Eye (tissue), 1 donor: Measurements from ENCODE around the gene GON4L.
A peak's percentile ranks its signal among the peaks of the same experiment; 100 is the strongest.
"Not testable (repeated sequence)": the region's sequence is repeated elsewhere in the genome, so short reads cannot be mapped to it uniquely, and the experiment has no call there.

ENCODE experiments used
- DNase-seq: peaks from one replicate; pipeline ENCODE4 v3.0.0-alpha.2; 2015

The GON4L gene

GRCh38 chr1:155827450-155827849, 29.6 kb downstream of the GON4L start:
- no peak for DNase-seq

- no peak for DNase-seq
These were observed 40.7 kb downstream of the GON4L start for GRCh38 chr1:155816351-155816750.

- no peak for DNase-seq
These were observed 43.3 kb downstream of the GON4L start for GRCh38 chr1:155813672-155814071.

DNA sequence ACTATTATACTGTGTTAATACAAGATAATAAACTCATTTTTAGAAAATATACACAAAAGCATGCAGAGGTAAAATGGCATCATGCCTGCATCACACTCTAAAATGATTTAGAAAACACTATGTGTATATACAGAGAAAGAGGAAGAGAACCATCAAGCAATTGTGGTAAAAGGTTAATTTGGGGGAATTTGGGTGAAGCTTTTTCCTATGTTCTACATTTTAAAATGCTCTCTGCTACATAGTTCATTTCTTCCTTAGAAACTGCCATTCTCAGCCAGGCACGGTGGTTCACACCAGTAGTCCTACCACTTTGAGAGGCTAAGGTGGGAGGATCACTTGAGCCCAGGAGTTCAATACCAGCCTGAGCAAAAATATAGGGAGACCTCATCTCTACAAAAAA, 44.1 kb downstream of the GON4L start:
- DNase-seq: no peak

DNA sequence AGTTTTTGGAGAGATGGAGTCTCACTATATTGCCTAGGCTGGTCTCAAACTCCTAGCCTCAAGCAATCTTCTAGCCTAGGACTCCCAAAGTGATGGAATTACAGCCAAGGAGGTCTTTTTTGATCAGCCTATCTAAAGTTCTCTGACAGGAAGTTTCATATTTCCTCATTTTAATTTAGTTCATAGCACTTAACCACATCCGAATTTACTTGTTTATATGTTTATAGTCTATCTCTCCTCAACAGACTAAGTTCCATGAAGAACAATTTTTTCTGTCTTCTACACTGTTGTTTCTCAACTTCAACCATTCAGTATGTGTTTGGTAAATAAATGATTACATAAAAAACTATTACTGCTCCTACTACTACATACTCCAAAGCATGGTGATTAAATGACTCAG, 47.9 kb downstream of the GON4L start:
- peak; percentile 11 for DNase-seq

DNA sequence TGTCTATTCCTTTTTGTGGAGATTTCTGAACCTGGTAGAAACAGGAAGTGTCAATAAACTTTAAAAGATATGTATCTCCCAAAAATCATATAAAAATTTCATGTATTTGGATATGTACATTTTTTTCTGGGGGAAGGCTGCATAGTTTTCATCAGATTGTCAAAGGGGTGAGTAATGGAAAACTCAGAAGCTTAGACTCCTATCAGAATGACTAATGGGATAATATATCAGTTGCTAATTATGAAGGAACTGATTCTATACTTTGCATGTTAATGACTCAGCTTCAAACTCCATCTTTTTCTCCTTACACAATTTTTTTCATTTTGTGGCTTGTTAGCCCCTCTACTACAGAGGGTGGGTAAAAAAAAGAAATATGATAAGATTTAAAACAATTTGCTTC, 55.9 kb downstream of the GON4L start:
- DNase-seq: no peak

GRCh38 chr1:155795618-155796017, 61.4 kb downstream of the GON4L start:
- not testable (repeated sequence) for DNase-seq

- no peak for DNase-seq
These were observed 62.3 kb downstream of the GON4L start for GRCh38 chr1:155794605-155795245.

DNA sequence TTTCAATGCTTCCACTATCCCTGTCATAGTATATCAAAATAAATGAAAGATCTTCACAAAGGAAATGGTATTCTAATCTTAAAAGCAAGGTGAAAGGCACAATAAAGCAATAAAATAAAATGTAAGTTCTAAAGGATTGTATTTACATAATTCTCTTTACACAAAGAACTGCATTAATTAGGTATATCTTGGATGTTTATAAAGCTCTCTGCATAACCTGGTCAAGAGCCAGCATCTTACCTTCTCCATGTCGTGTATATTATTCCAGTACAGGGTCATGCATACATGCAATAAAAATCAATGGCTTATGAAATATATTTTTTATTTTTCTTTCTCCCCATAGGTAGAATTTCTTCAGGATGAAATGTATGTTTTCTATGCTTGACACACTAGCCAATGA, 63.8 kb downstream of the GON4L start:
- DNase-seq: no peak

- DNase-seq: no peak
These were observed 79.4 kb downstream of the GON4L start for GRCh38 chr1:155777582-155777981.

GRCh38 chr1:155776414-155776813, 80.6 kb downstream of the GON4L start:
- DNase-seq: no peak

- DNase-seq: no peak
These were observed 83.8 kb downstream of the GON4L start for GRCh38 chr1:155773221-155773620.

GRCh38 chr1:155769257-155769656, 87.8 kb downstream of the GON4L start:
- DNase-seq: no peak

GRCh38 chr1:155767399-155767989, 89.5 kb downstream of the GON4L start:
- not testable (repeated sequence) for DNase-seq

GRCh38 chr1:155763989-155764388, 93.0 kb downstream of the GON4L start:
- not testable (repeated sequence) for DNase-seq

- peak; percentile 14 for DNase-seq
These were observed 93.8 kb downstream of the GON4L start for GRCh38 chr1:155763090-155763815.

GRCh38 chr1:155761736-155762405, 95.1 kb downstream of the GON4L start:
- no peak for DNase-seq

GRCh38 chr1:155760751-155761475, 96.1 kb downstream of the GON4L start:
- no peak for DNase-seq

DNA sequence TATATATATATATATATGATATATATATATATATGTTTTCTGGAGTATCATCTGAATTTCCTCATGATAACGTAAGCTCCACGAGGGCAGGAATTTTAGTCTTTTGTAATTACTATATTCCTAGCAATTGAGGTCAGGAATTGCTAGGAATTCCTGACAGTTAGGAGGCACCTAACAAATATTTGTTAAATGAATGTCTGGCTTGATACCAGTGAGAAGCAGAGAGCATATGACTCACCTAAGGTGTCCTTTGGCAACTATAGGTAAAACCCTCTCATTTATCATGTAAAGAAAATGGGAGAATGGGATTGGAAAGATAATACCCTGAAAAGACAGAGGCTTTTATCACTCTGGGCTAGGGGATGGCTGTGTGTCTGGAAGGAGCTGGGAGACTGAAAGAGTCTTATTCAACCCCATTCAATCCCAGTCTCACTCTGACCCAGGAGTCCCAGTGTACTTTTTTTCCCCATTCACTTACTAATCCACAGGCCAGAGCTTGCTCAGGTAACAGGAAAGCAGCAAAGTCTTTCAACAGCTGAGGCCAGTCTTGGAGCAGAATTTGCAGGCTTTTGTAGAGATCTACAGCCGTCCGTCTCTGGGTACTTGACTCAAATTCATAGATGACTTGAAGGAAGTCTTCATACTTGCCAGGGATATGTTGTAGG, 96.9 kb downstream of the GON4L start:
- no peak for DNase-seq

GRCh38 chr1:155759017-155759416, 98.0 kb downstream of the GON4L start:
- DNase-seq: not testable (repeated sequence)

DNA sequence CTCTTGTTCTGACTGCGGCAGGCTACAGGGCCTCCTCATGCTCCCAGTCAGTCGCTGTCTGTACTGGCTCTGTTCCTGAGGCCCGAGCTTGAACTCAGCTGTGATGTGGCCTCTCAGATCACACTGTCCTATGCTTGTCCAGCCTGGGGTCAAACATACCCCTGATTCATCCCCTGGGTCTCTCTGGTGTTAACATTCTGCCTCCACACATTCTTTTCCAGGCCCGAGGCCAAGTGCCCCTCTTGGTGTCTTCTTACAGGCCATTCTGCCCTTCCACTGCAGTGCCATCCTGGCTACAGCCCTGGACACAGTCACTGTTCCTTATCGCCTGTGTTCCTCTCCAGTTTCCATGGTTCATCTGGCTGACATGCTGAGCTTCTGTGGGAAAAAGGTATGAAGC, 108.9 kb downstream of the GON4L start:
- not testable (repeated sequence) for DNase-seq

- not testable (repeated sequence) for DNase-seq
These were observed 109.4 kb downstream of the GON4L start for GRCh38 chr1:155747586-155747985.
